Measurements from ENCODE around the gene CEBPG. TPM values are rescaled to one million over a fixed set of nuclear protein-coding genes. Genes with fewer than 3 reads are reported as not detected.

CEBPG gene
- total RNA-seq, 6 experiments from 2014 or later: 10.0 to 11.2 (median 10.4) TPM

- TF ChIP-seq CTCF (IDR thresholded peaks at IDR 0.05): no peak
- Mint-ChIP-seq H3K4me1 (ENCODE audit: low read depth) (peaks cover 26% of the 10 kb centered on the region), H3K9me3 (no peaks in the 10 kb centered on the region), H3K27ac (peak overlapping the region; percentile 77), H3K27me3 (ENCODE audit: insufficient read depth) (peaks cover 4% of the 10 kb centered on the region), H3K4me3 (peak overlapping the region; percentile 43; the same call in 1 of the 2 replicates), H3K36me3 (ENCODE audit: low read depth) (no peaks in the 10 kb centered on the region)
- no peak for DNase-seq
These were observed 19.9 kb downstream of the CEBPG start for GRCh38 chr19:33393286-33394005.

GRCh38 chr19:33394006-33394722, 20.7 kb downstream of the CEBPG start:
- Mint-ChIP-seq H3K27me3 (ENCODE audit: insufficient read depth) (peaks cover 4% of the 10 kb centered on the region), H3K9me3 (no peaks in the 10 kb centered on the region), H3K4me3 (peak overlapping the region; percentile 43), H3K4me1 (ENCODE audit: low read depth) (peaks cover 26% of the 10 kb centered on the region), H3K27ac (peak overlapping the region; percentile 77), H3K36me3 (ENCODE audit: low read depth) (no peaks in the 10 kb centered on the region)
- peak; percentile 64 for DNase-seq
- no peak for TF ChIP-seq CTCF (IDR thresholded peaks at IDR 0.05)

- no peak for DNase-seq
- H3K36me3 Mint-ChIP-seq (ENCODE audit: low read depth): no peaks in the 10 kb centered on the region
- no peak for TF ChIP-seq CTCF (IDR thresholded peaks at IDR 0.05)
- H3K9me3 Mint-ChIP-seq: no peaks in the 10 kb centered on the region
- peaks cover 26% of the 10 kb centered on the region for H3K4me1 Mint-ChIP-seq (ENCODE audit: low read depth)
- peak overlapping the region; percentile 30; the same call in 1 of the 2 replicates for H3K4me3 Mint-ChIP-seq
- peak overlapping the region; percentile 77 for H3K27ac Mint-ChIP-seq
- peaks cover 4% of the 10 kb centered on the region for H3K27me3 Mint-ChIP-seq (ENCODE audit: insufficient read depth)
These were observed 21.4 kb downstream of the CEBPG start for GRCh38 chr19:33394723-33395560.

GRCh38 chr19:33395561-33396550, 22.3 kb downstream of the CEBPG start:
- no peak for DNase-seq
- H3K27me3 Mint-ChIP-seq (ENCODE audit: insufficient read depth): peaks cover 4% of the 10 kb centered on the region
- H3K4me1 Mint-ChIP-seq (ENCODE audit: low read depth): peaks cover 26% of the 10 kb centered on the region
- H3K36me3 Mint-ChIP-seq (ENCODE audit: low read depth): no peaks in the 10 kb centered on the region
- no peak overlapping the region; the same call in 1 of the 2 replicates for H3K27ac Mint-ChIP-seq
- H3K9me3 Mint-ChIP-seq: no peaks in the 10 kb centered on the region
- H3K4me3 Mint-ChIP-seq: no peak overlapping the region
- TF ChIP-seq CTCF (IDR thresholded peaks at IDR 0.05): no peak
